SKM-1 treated with dmso at 0.1 percent for 144 hours (cell line): ENCODE results near the gene EFCAB13.
"Not testable (repeated sequence)": the region's sequence is repeated elsewhere in the genome, so short reads cannot be mapped to it uniquely, and the experiment has no call there.

ENCODE experiments used
- DNase-seq: peaks from one replicate; lab custom pipeline; 2025; ENCODE audit not compliant: unreplicated experiment; lab: John Stamatoyannopoulos, UW

EFCAB13 gene

DNA sequence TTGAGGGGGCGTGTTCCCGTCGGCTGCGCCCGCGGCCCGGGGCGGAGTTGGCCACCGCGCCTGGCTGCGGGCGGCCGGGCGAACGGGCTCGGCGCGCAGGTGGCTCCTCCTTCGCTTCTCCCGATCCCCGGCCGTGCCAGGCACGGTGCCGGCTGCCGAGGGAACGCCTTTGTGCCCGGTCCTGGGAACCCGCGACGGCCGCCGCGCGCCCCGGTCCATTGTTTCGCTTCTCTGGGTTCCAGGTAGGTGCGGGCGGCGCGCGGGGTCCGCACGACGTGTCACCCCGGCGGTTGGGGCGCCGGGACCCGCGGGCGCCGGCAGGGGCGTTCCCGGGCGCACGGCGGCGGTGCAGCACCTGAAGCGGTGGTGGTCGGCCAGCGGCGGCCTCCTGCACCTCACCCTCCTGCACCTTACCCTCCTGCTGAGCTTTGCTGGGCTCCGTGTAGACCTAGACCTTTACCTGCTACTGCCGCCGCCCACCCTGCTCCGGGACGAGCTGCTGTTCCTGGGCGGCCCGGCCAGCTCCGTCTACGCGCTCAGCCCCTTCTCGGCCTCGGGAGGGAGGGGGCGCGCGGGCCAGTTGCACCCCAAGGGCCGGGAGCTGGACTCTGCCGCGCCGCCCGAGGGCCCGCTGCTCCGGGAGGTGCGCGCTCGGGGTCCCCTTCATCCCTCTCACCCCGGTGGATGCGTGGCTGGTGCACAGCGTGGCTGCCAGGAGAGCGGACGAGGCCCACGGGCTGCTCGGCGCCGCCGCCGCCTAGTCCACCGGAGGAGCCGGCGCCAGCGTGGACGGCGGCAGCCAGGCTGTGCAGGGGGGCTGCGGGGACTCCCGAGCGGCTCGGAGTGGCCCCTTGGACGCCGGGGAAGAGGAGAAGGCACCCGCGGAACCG, 99.9 kb downstream of the EFCAB13 start:
- no peak for DNase-seq

DNA sequence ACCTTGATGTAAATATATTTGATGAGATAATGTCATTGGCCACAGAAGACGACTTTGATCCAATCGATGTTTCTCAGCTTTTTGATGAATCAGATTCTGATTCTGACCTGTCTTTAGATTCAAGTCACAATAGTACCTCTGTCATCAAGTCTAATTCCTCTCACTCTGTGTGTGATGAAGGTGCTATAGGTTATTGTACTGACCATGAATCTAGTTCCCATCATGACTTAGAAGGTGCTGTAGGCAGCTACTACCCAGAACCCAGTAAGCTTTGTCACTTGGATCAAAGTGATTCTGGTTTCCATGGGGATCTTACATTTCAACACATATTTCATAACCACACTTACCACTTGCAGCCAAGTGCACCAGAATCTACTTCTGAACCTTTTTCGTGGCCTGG, 101.5 kb downstream of the EFCAB13 start:
- DNase-seq, result not testable (repeated sequence)

- DNase-seq, result not testable (repeated sequence)
These were observed 102.3 kb downstream of the EFCAB13 start for GRCh38 chr17:47425887-47426635.

DNA sequence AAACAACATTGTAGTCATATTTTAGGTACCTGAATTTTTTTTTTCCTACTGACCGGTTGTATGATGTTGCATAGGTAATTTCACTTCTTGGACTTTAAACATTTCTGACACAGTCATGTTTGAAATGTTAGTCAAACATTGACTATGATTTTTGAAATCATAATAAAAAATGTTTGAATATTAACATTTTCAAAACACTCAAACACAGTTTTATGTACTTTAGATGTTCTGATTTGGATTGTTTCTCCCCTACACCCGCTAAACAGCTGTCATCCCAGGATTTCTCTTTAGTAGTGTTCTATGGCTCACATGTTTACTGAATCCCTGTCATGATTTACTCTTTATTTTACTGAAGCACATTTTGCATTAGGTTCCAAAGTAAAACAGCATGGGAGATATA, 104.2 kb downstream of the EFCAB13 start:
- DNase-seq, result no peak

GRCh38 chr17:47432240-47432639, 108.5 kb downstream of the EFCAB13 start:
- DNase-seq, result not testable (repeated sequence)

- DNase-seq, result no peak
These were observed 141.4 kb downstream of the EFCAB13 start for GRCh38 chr17:47465165-47465564.

- DNase-seq, result not testable (repeated sequence)
These were observed 143.2 kb downstream of the EFCAB13 start for GRCh38 chr17:47466976-47467375.

- no peak for DNase-seq
These were observed 147.1 kb downstream of the EFCAB13 start for GRCh38 chr17:47470836-47471235.

- not testable (repeated sequence) for DNase-seq
These were observed 148.3 kb downstream of the EFCAB13 start for GRCh38 chr17:47472073-47472472.
